Fibroblast of the aortic adventitia (primary cell): ENCODE results near the gene TMEM25. TPM values are rescaled to one million over a fixed set of nuclear protein-coding genes. Genes with fewer than 3 reads are reported as not detected.
A peak's percentile ranks its signal among the peaks of the same experiment; 100 is the strongest.
"Not testable (repeated sequence)": the region's sequence is repeated elsewhere in the genome, so short reads cannot be mapped to it uniquely, and the experiment has no call there.

Experiments used
- DNase-seq: peaks from one replicate; pipeline ENCODE4 v3.0.0-alpha.2; 2010; ENCODE audit warnings: low read depth
- H3K4me3 ChIP-seq: 2 replicates; pipeline ENCODE4 v1.5.1; 2011; ENCODE audit warnings: low read depth, mild to moderate bottlenecking, control low read depth, low read length, moderate library complexity
- CTCF ChIP-seq: IDR thresholded peaks from 2 replicates; pipeline ENCODE4 v1.5.1; 2011; ENCODE audit warnings: mild to moderate bottlenecking, low read length, control low read depth, inconsistent platforms; ENCODE audit not compliant: insufficient read depth
- total RNA-seq: library from RNA; depleted of rRNA; stranded (reverse); fragments of >200 nt; gene quantifications from 2 replicates; pipeline ENCODE4 v1.2.3, GENCODE V29; 2012; ENCODE audit warnings: low replicate concordance

Gene TMEM25
- 7.7 and 10.3 TPM in 2 replicates for total RNA-seq

GRCh38 chr11:118530683-118531596 lies at the start of gene TMEM25:
Gene TMEM25, plus strand, starts transcription at chr11:118531192. Its CDS starts 610 bp downstream, at chr11:118531802.
- no peak for TF ChIP-seq CTCF
- peak; percentile 31 for DNase-seq
- peak within 1 kb of the TSS; percentile 70 for H3K4me3 ChIP-seq

- DNase-seq, H3K4me3 ChIP-seq: not testable (repeated sequence)
These were observed 49.8 kb upstream of the TMEM25 start for GRCh38 chr11:118481238-118481637.

- H3K4me3 ChIP-seq: no peak overlapping the region
- no peak for TF ChIP-seq CTCF
- no peak for DNase-seq
These were observed 46.6 kb upstream of the TMEM25 start for GRCh38 chr11:118484405-118484804.

- DNase-seq: no peak
- TF ChIP-seq CTCF: peak; percentile 15
- H3K4me3 ChIP-seq: no peak overlapping the region
These were observed 45.7 kb upstream of the TMEM25 start for GRCh38 chr11:118485273-118485672.

- no peak overlapping the region for H3K4me3 ChIP-seq
- peak; percentile 80 for TF ChIP-seq CTCF
- DNase-seq: peak; percentile 87
These were observed 42.4 kb upstream of the TMEM25 start for GRCh38 chr11:118488480-118489109.

- DNase-seq: no peak
- no peak overlapping the region for H3K4me3 ChIP-seq
- TF ChIP-seq CTCF: no peak
These were observed 40.0 kb upstream of the TMEM25 start for GRCh38 chr11:118491041-118491440.

- H3K4me3 ChIP-seq: no peak overlapping the region
- TF ChIP-seq CTCF: no peak
- DNase-seq: peak; percentile 16
These were observed 33.2 kb upstream of the TMEM25 start for GRCh38 chr11:118497831-118498230.
